Endothelial cell of umbilical vein (primary cell): Measurements from ENCODE around the gene AGAP9.
A peak's percentile ranks its signal among the peaks of the same experiment; 100 is the strongest.
"Not testable (repeated sequence)": the region's sequence is repeated elsewhere in the genome, so short reads cannot be mapped to it uniquely, and the experiment has no call there.

Experiments
- EZH2 ChIP-seq: IDR thresholded peaks from 2 replicates; pipeline ENCODE4 v1.6.1; 2012; ENCODE audit warnings: borderline replicate concordance, low read depth, mild to moderate bottlenecking, moderate library complexity, low read length, inconsistent platforms; ENCODE audit not compliant: severe bottlenecking
- FOS ChIP-seq: IDR thresholded peaks from 2 replicates; pipeline ENCODE4 v1.6.1; 2011; ENCODE audit warnings: mild to moderate bottlenecking, low read length, moderate library complexity, borderline replicate concordance; ENCODE audit not compliant: insufficient read depth
- GATA2 ChIP-seq: IDR thresholded peaks from 2 replicates; pipeline ENCODE4 v1.7.0; 2011; ENCODE audit warnings: low read depth, mild to moderate bottlenecking, moderate library complexity, mixed read lengths, low read length; ENCODE audit not compliant: insufficient read length, insufficient read depth
- MYC ChIP-seq: IDR thresholded peaks from one replicate; pipeline ENCODE4 v1.6.1; 2011; ENCODE audit warnings: mild to moderate bottlenecking, low read depth, low read length
- POLR2A ChIP-seq: IDR thresholded peaks from 2 replicates; pipeline ENCODE4 v1.6.1; 2012; ENCODE audit warnings: low read depth, mild to moderate bottlenecking, control low read depth, low read length
- POLR2AphosphoS5 ChIP-seq: IDR thresholded peaks from 2 replicates; pipeline ENCODE4 v1.6.1; 2012; ENCODE audit warnings: low read depth, mild to moderate bottlenecking, control low read depth, low read length, moderate library complexity; ENCODE audit not compliant: insufficient read depth
- TF ChIP-seq, protein P1 (sequence below), 2 donors: IDR thresholded peaks; 1 replicate in 1 of 2; 2 replicates in 1 of 2; pipeline ENCODE4 v1.5.1; 2011; ENCODE audit warnings: low read length in 2 of 2, mild to moderate bottlenecking in 2 of 2, moderate library complexity in 2 of 2, control low read depth in 1 of 2, inconsistent platforms in 1 of 2, low read depth in 1 of 2; ENCODE audit not compliant: insufficient read depth in 1 of 2; ENCODE audit errors: extremely low read depth in 1 of 2
- TF ChIP-seq, protein P2 (sequence below): IDR thresholded peaks from 2 replicates; pipeline ENCODE4 v1.6.1; 2011; ENCODE audit not compliant: insufficient read depth, insufficient read length

DNA sequence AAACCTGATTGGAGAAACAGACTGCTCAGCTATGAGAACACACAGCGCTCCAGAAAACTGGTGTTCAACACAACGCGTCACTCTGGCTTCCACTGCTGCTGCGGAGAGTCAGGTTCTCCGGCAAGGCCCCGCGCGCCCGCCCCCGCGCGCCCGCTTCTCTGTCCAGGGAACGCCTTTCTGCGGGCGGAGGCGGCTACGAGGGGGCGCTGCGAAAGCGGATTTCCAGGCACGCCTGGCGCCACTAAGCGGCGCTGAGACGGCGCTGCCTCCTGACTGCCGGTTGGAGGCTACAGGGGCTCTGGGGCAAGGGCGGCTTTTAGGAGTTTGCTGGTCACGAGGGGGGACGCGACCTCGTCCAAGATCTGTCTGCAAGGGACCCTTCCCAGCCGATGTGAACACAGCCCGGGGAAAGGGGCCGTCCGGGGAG lies 62.2 kb downstream of the AGAP9 start:
- TF ChIP-seq, protein P1, sequence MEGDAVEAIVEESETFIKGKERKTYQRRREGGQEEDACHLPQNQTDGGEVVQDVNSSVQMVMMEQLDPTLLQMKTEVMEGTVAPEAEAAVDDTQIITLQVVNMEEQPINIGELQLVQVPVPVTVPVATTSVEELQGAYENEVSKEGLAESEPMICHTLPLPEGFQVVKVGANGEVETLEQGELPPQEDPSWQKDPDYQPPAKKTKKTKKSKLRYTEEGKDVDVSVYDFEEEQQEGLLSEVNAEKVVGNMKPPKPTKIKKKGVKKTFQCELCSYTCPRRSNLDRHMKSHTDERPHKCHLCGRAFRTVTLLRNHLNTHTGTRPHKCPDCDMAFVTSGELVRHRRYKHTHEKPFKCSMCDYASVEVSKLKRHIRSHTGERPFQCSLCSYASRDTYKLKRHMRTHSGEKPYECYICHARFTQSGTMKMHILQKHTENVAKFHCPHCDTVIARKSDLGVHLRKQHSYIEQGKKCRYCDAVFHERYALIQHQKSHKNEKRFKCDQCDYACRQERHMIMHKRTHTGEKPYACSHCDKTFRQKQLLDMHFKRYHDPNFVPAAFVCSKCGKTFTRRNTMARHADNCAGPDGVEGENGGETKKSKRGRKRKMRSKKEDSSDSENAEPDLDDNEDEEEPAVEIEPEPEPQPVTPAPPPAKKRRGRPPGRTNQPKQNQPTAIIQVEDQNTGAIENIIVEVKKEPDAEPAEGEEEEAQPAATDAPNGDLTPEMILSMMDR (IDR thresholded peaks at IDR 0.05; ENCODE audit: extremely low read depth in 1 of 2, insufficient read depth in 1 of 2, low read depth in 1 of 2, low read length in 2 of 2): peak; percentile 13 to 39
- TF ChIP-seq POLR2A, EZH2, MYC, POLR2AphosphoS5, FOS, GATA2: not testable (repeated sequence)
- TF ChIP-seq, protein P2, sequence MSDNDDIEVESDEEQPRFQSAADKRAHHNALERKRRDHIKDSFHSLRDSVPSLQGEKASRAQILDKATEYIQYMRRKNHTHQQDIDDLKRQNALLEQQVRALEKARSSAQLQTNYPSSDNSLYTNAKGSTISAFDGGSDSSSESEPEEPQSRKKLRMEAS: not testable (repeated sequence)
